Fibroblast of skin of abdomen (primary cell): ENCODE measurements around the gene CATSPERZ. TPM values are rescaled to one million over a fixed set of nuclear protein-coding genes. Genes with fewer than 3 reads are reported as not detected.

ENCODE experiments used
- DNase-seq: peaks from one replicate; pipeline ENCODE4 v3.0.0-alpha.2; 2013
- polyA plus RNA-seq, 2 experiments: library from polyadenylated mRNA; unstranded; fragments of 120-200 nt; gene quantifications; one replicate each; pipeline ENCODE4 v1.2.1, GENCODE V29; 2013; ENCODE audit not compliant: insufficient read length in 2 of 2

CATSPERZ gene
- not detected for polyA plus RNA-seq (2013, experiment 1 of 2; ENCODE audit: insufficient read length)
- 0.17 TPM for polyA plus RNA-seq (2013, experiment 2 of 2; ENCODE audit: insufficient read length)

GRCh38 chr11:64299847-64300648 is at the start of gene CATSPERZ:
TSS of gene CATSPERZ (plus strand) at chr11:64300358. CDS start at chr11:64300411, 53 bp downstream.
- DNase-seq, result no peak

- no peak for DNase-seq
These were observed 49.6 kb upstream of the CATSPERZ start for GRCh38 chr11:64250415-64251015.

GRCh38 chr11:64251016-64251752 is 49.0 kb upstream of the CATSPERZ start, which contains the start of gene PLCB3:
TSS of gene PLCB3 (plus strand) at chr11:64251530. CDS start at chr11:64251650, 120 bp downstream.
- peak; percentile 51 for DNase-seq

GRCh38 chr11:64251753-64252002 is 48.5 kb upstream of the CATSPERZ start:
- DNase-seq, result no peak

- DNase-seq, result peak; percentile 24
These were observed 47.9 kb upstream of the CATSPERZ start for GRCh38 chr11:64252003-64252872.

GRCh38 chr11:64253043-64253442 is 47.1 kb upstream of the CATSPERZ start:
- DNase-seq, result no peak

GRCh38 chr11:64253481-64253880 is 46.7 kb upstream of the CATSPERZ start:
- DNase-seq, result no peak

GRCh38 chr11:64254326-64254725 is 45.8 kb upstream of the CATSPERZ start:
- DNase-seq, result no peak

- DNase-seq, result no peak
These were observed 44.7 kb upstream of the CATSPERZ start for GRCh38 chr11:64255135-64256128.

- no peak for DNase-seq
These were observed 43.9 kb upstream of the CATSPERZ start for GRCh38 chr11:64256300-64256699.

GRCh38 chr11:64258356-64258755 is 41.8 kb upstream of the CATSPERZ start:
- no peak for DNase-seq

GRCh38 chr11:64258946-64259532 is 41.1 kb upstream of the CATSPERZ start:
- DNase-seq, result no peak

GRCh38 chr11:64259533-64260067 is 40.6 kb upstream of the CATSPERZ start:
- no peak for DNase-seq

GRCh38 chr11:64260147-64260708 is 39.9 kb upstream of the CATSPERZ start:
- no peak for DNase-seq

- no peak for DNase-seq
These were observed 38.5 kb upstream of the CATSPERZ start for GRCh38 chr11:64261556-64262080.

- DNase-seq, result no peak
These were observed 37.7 kb upstream of the CATSPERZ start for GRCh38 chr11:64262271-64263002.

- DNase-seq, result peak; percentile 20
These were observed 36.9 kb upstream of the CATSPERZ start for GRCh38 chr11:64263021-64263946.

- no peak for DNase-seq
These were observed 36.2 kb upstream of the CATSPERZ start for GRCh38 chr11:64263947-64264317.
